AG04449 (cell line): ENCODE results near the gene CGB5.
"Not testable (repeated sequence)": the region's sequence is repeated elsewhere in the genome, so short reads cannot be mapped to it uniquely, and the experiment has no call there.

Experiments used
- CTCF ChIA-PET: fragments of 350-600 bp; formaldehyde crosslinking; extraction: SDS; loops from one replicate; lab custom pipeline; 2021; ENCODE audit warnings: antibody characterized with exemption; lab: Yijun Ruan, JAX
- POLR2A ChIA-PET: fragments of 400-600, 350-600 bp; formaldehyde crosslinking; extraction: SDS; loops from one replicate; lab custom pipeline; 2020; ENCODE audit warnings: antibody characterized with exemption, inconsistent platforms; lab: Yijun Ruan, JAX
- DNase-seq: peaks from one replicate; pipeline ENCODE4 v3.0.0-alpha.2; 2010; ENCODE audit warnings: low read depth, low spot score
- H3K4me3 ChIP-seq: 2 replicates; pipeline ENCODE4 v1.5.1; 2011; ENCODE audit warnings: low read depth, mild to moderate bottlenecking, control low read depth, low read length
- CTCF ChIP-seq: IDR thresholded peaks from one replicate; pipeline ENCODE4 v1.5.1; 2011; ENCODE audit warnings: mild to moderate bottlenecking, moderate library complexity, low read length, control low read depth, inconsistent platforms; ENCODE audit not compliant: insufficient read depth; ENCODE audit errors: missing control alignments

CGB5 gene

GRCh38 chr19:49043548-49043947 is at the start of gene CGB5:
Gene CGB5, plus strand, starts transcription at chr19:49043848. Its CDS starts 362 bp downstream, at chr19:49044210.
- CTCF ChIA-PET, DNase-seq, H3K4me3 ChIP-seq, POLR2A ChIA-PET: not testable (repeated sequence)

GRCh38 chr19:48994035-48994386 is 49.6 kb upstream of the CGB5 start:
- ChIA-PET CTCF (interaction anchor here (0.8 to 6.8 kb wide), 28 partner anchors 10 to 206 kb away, joined by 3 to 128 read pairs (median 8); partner anchors contain the start of genes CGB7, HSD17B14, KCNA7 and PPP1R15A), POLR2A (interaction anchor here (0.7 to 2.0 kb wide), 12 partner anchors 15 to 363 kb away, joined by 3 to 9 read pairs (median 4); partner anchors contain the start of genes FTL, LIN7B, NUCB1 and PPP1R15A)
- peak overlapping the region; percentile 89 for H3K4me3 ChIP-seq
- TF ChIP-seq CTCF = no peak
- DNase-seq = no peak

GRCh38 chr19:48997972-48998371 is 45.7 kb upstream of the CGB5 start:
- POLR2A ChIA-PET = interaction anchor here (1.1 to 1.4 kb wide), 2 partner anchors 10 to 58 kb away, joined by 3 to 4 read pairs; no protein-coding TSS in a partner anchor
- no peak for DNase-seq
- no peak overlapping the region for H3K4me3 ChIP-seq
- peak; percentile 67 for TF ChIP-seq CTCF
- CTCF ChIA-PET = interaction anchor here (0.6 to 5.3 kb wide), 19 partner anchors 8 to 227 kb away, joined by 3 to 146 read pairs (median 8); partner anchors contain the start of genes CGB7 and KCNA7

GRCh38 chr19:48999481-49000325 is 43.9 kb upstream of the CGB5 start:
- CTCF ChIA-PET = interaction anchor here (0.6 to 5.3 kb wide), 44 partner anchors 9 to 226 kb away, joined by 3 to 146 read pairs (median 5); partner anchors contain the start of genes CGB7, KCNA7 and PPFIA3
- POLR2A ChIA-PET = interaction anchor here (0.6 to 1.1 kb wide), 3 partner anchors 20 to 70 kb away, joined by 3 to 4 read pairs (median 3); partner anchors contain the start of gene CGB7
- no peak for DNase-seq

GRCh38 chr19:49004133-49004532 is 39.5 kb upstream of the CGB5 start:
- DNase-seq = no peak
- H3K4me3 ChIP-seq = no peak overlapping the region
- CTCF ChIA-PET = interaction anchor here (0.8 to 2.6 kb wide), 6 partner anchors 9 to 216 kb away, joined by 3 to 23 read pairs (median 3); partner anchors contain the start of genes GYS1 and RUVBL2
- no peak for TF ChIP-seq CTCF
- POLR2A ChIA-PET = interaction anchor here (0.5 kb wide), 1 partner anchor 292 kb away, joined by 3 read pairs; no protein-coding TSS in a partner anchor

More at GRCh38 chr19:48999481-49000325, 43.9 kb upstream of the CGB5 start:
- H3K4me3 ChIP-seq = no peak overlapping the region
- peak; percentile 87 for TF ChIP-seq CTCF

- no peak for DNase-seq
- TF ChIP-seq CTCF = no peak
- ChIA-PET CTCF (interaction anchor here (2.3 to 2.6 kb wide), 2 partner anchors 12 to 13 kb away, joined by 14 to 23 read pairs; partner anchors contain the start of genes GYS1 and RUVBL2), POLR2A (no interaction called here)
- no peak overlapping the region for H3K4me3 ChIP-seq
These were observed 38.6 kb upstream of the CGB5 start for GRCh38 chr19:49004964-49005614.
